GM12865 (cell line): ENCODE measurements around the gene AOX1.

Experiments
- DNase-seq: peaks from one replicate; pipeline ENCODE4 v3.0.0; 2010; ENCODE audit warnings: low read depth
- H3K4me3 ChIP-seq: 2 replicates; pipeline ENCODE4 v1.5.1; 2011; ENCODE audit warnings: mild to moderate bottlenecking, low read depth, low read length, control low read depth
- CTCF ChIP-seq: IDR thresholded peaks from 2 replicates; pipeline ENCODE4 v1.5.1; 2011; ENCODE audit warnings: low read length, control low read depth, low read depth, inconsistent platforms; ENCODE audit not compliant: insufficient read depth; ENCODE audit errors: missing control alignments

AOX1 gene

GRCh38 chr2:200664770-200665494 lies 79.1 kb downstream of the AOX1 start:
- DNase-seq = no peak
- H3K4me3 ChIP-seq = no peak overlapping the region
- no peak for TF ChIP-seq CTCF

- no peak for DNase-seq
- no peak overlapping the region for H3K4me3 ChIP-seq
- no peak for TF ChIP-seq CTCF
These were observed 80.0 kb downstream of the AOX1 start for GRCh38 chr2:200665626-200666453.

- no peak for TF ChIP-seq CTCF
- no peak overlapping the region for H3K4me3 ChIP-seq
- no peak for DNase-seq
These were observed 81.6 kb downstream of the AOX1 start for GRCh38 chr2:200667413-200667812.

GRCh38 chr2:200668478-200668877 lies 82.7 kb downstream of the AOX1 start:
- DNase-seq = no peak
- TF ChIP-seq CTCF = no peak
- no peak overlapping the region for H3K4me3 ChIP-seq

- TF ChIP-seq CTCF = no peak
- H3K4me3 ChIP-seq = no peak overlapping the region
- no peak for DNase-seq
These were observed 83.5 kb downstream of the AOX1 start for GRCh38 chr2:200669308-200669707.

GRCh38 chr2:200670313-200670712 lies 84.5 kb downstream of the AOX1 start:
- peak; percentile 5 for DNase-seq
- no peak for TF ChIP-seq CTCF
- H3K4me3 ChIP-seq = no peak overlapping the region
